SK-N-MC (cell line): Measurements from ENCODE around the gene VBP1.

Experiments used
- DNase-seq: peaks from one replicate; pipeline ENCODE4 v3.0.0-alpha.2; 2011; ENCODE audit warnings: low read depth, low spot score
- H3K27ac ChIP-seq: fragments of 200-600 bp; sonication (generic); 2 replicates; pipeline ENCODE4 v1.5.1; 2016; ENCODE audit warnings: mixed run types
- H3K36me3 ChIP-seq: fragments of 200-600 bp; sonication (generic); 2 replicates; pipeline ENCODE4 v1.6.1; 2017; ENCODE audit warnings: antibody characterized with exemption, low read length, mixed read lengths; ENCODE audit not compliant: insufficient read depth
- H3K4me3 ChIP-seq: fragments of 200-600 bp; sonication (generic); 2 replicates; pipeline ENCODE4 v1.5.1; 2016
- H3K9ac ChIP-seq: fragments of 200-600 bp; sonication (generic); 2 replicates; pipeline ENCODE4 v1.8.0; 2017; ENCODE audit warnings: mixed run types, mixed read lengths; ENCODE audit not compliant: insufficient read length
- H3K9me3 ChIP-seq: fragments of 200-600 bp; sonication (generic); 2 replicates; pipeline ENCODE4 v1.6.1; 2017; ENCODE audit warnings: low read depth, mild to moderate bottlenecking, antibody characterized with exemption, low read length, moderate library complexity, mixed read lengths
- EZH2 ChIP-seq: fragments of 200-600 bp; sonication (generic); IDR thresholded peaks from one replicate; pipeline ENCODE4 v1.6.1; 2017; ENCODE audit warnings: antibody characterized with exemption
- FOXP2 ChIP-seq: optimal IDR thresholded peaks from 2 replicates; pipeline ENCODE3; 2011; ENCODE audit warnings: mild to moderate bottlenecking, moderate library complexity; ENCODE audit not compliant: insufficient read depth; ENCODE audit errors: extremely low read length, control extremely low read depth
- POLR2AphosphoS5 ChIP-seq: IDR thresholded peaks from 2 replicates; pipeline ENCODE4 v1.6.1; 2012; ENCODE audit warnings: mild to moderate bottlenecking, low read depth, low read length, borderline replicate concordance

VBP1 gene

GRCh38 chrX:155279873-155280272 is 63.6 kb downstream of the VBP1 start:
- Histone ChIP-seq H3K9me3 (no peaks in the 10 kb centered on the region), H3K27ac (no peak overlapping the region), H3K4me3 (no peak overlapping the region), H3K36me3 (peaks cover 13% of the 10 kb centered on the region; the same call in 1 of the 2 replicates), H3K9ac (no peak overlapping the region)
- no peak for TF ChIP-seq POLR2AphosphoS5
- no peak for TF ChIP-seq FOXP2
- TF ChIP-seq EZH2, result no peak
- no peak for DNase-seq
